GM12878 (cell line): ENCODE data around the gene DUOX1. TPM values are rescaled to one million over a fixed set of nuclear protein-coding genes. Genes with fewer than 3 reads are reported as not detected.

Experiments
- CEBPB ChIP-seq, 2 experiments: fragments of 150-350 bp in 1 of 2; IDR thresholded peaks; 2 replicates each; pipeline ENCODE4 v1.6.1; 2012 to 2014; ENCODE audit warnings: low read depth in 2 of 2, low read length in 2 of 2, borderline replicate concordance in 1 of 2, inconsistent platforms in 1 of 2
- GATAD2B ChIP-seq: fragments of 450-650 bp; conservative IDR thresholded peaks from 2 replicates; pipeline ENCODE4 v1.6.1; 2017; ENCODE audit warnings: low read depth, mild to moderate bottlenecking, moderate library complexity
- HDAC2 ChIP-seq: fragments of 200-600 bp; sonication (generic); IDR thresholded peaks from 2 replicates; pipeline ENCODE4 v1.6.1; 2017
- JUNB ChIP-seq: IDR thresholded peaks from 2 replicates; pipeline ENCODE4 v1.6.1; 2016; ENCODE audit warnings: antibody characterized with exemption, mild to moderate bottlenecking
- MYC ChIP-seq: IDR thresholded peaks from 2 replicates; pipeline ENCODE4 v1.6.1; 2011; ENCODE audit warnings: mild to moderate bottlenecking, low read length, moderate library complexity, inconsistent platforms; ENCODE audit not compliant: insufficient read depth, insufficient replicate concordance, insufficient read length, severe bottlenecking
- PML ChIP-seq: IDR thresholded peaks from 2 replicates; pipeline ENCODE4 v1.6.1; 2012; ENCODE audit warnings: low read length, inconsistent platforms
- RAD21 ChIP-seq: IDR thresholded peaks from 2 replicates; pipeline ENCODE4 v1.6.1; 2011; ENCODE audit warnings: mild to moderate bottlenecking, low read depth, low read length, moderate library complexity; ENCODE audit not compliant: insufficient read depth
- RB1 ChIP-seq: fragments of 450-650 bp; formaldehyde crosslinking; IDR thresholded peaks from 2 replicates; pipeline ENCODE4 v1.6.1; 2017; ENCODE audit warnings: mild to moderate bottlenecking, borderline replicate concordance
- SMAD1 ChIP-seq: fragments of 450-650 bp; IDR thresholded peaks from 2 replicates; pipeline ENCODE4 v1.6.1; 2018; ENCODE audit warnings: mild to moderate bottlenecking, low read depth; ENCODE audit not compliant: partially characterized antibody
- SMAD5 ChIP-seq: IDR thresholded peaks from 2 replicates; pipeline ENCODE4 v1.6.1; 2016; ENCODE audit warnings: antibody characterized with exemption, low read depth
- SREBF1 ChIP-seq: IDR thresholded peaks from 2 replicates; pipeline ENCODE4 v1.6.1; 2012; ENCODE audit warnings: mild to moderate bottlenecking, low read length
- SREBF2 ChIP-seq: IDR thresholded peaks from 2 replicates; pipeline ENCODE4 v1.6.1; 2012; ENCODE audit warnings: mild to moderate bottlenecking, low read length
- TAF1 ChIP-seq: IDR thresholded peaks from 2 replicates; pipeline ENCODE4 v1.6.1; 2011; ENCODE audit warnings: mild to moderate bottlenecking, low read depth, low read length, borderline replicate concordance
- TARDBP ChIP-seq: IDR thresholded peaks from 2 replicates; pipeline ENCODE4 v1.6.1; 2016; ENCODE audit warnings: borderline replicate concordance
- YBX1 ChIP-seq: fragments of 450-650 bp; IDR thresholded peaks from 2 replicates; pipeline ENCODE4 v1.6.1; 2016; ENCODE audit warnings: antibody characterized with exemption
- YY1 ChIP-seq: IDR thresholded peaks from 2 replicates; pipeline ENCODE4 v1.6.1; 2011; ENCODE audit warnings: low read depth, mild to moderate bottlenecking, low read length
- ZBED1 ChIP-seq: IDR thresholded peaks from 2 replicates; pipeline ENCODE4 v1.6.1; 2016; ENCODE audit warnings: borderline replicate concordance
- ZNF207 ChIP-seq: fragments of 450-650 bp; IDR thresholded peaks from 2 replicates; pipeline ENCODE4 v1.6.1; 2014; ENCODE audit warnings: antibody characterized with exemption, mild to moderate bottlenecking, borderline replicate concordance
- ZNF274 ChIP-seq: IDR thresholded peaks from one replicate; pipeline ENCODE4 v1.8.0; 2011; ENCODE audit not compliant: insufficient read length, insufficient read depth
- polyA plus RNA-seq, 11 experiments: library from polyadenylated mRNA; depleted of rRNA in 4 of 11; unstranded in 6 of 11; stranded (reverse) in 5 of 11; fragments of >200 nt; fragmentation: Nextera tagmentation in 4 of 11; fragmentation: Illumina TruSeq in 1 of 11; extraction: Ambion mirVana in 4 of 11; extraction: Trizol in 1 of 11; gene quantifications; 1 replicate in 1 of 11; 2 replicates in 10 of 11; pipeline versions ENCODE4 v1.2.1 to v1.2.3, GENCODE V29; 2011 to 2016; ENCODE audit warnings: inconsistent platforms in 2 of 11, missing spikeins in 2 of 11, low read depth in 1 of 11
- total RNA-seq, 4 experiments: library from RNA; depleted of rRNA in 3 of 4; stranded (reverse); fragments of >200 nt in 3 of 4; fragmentation: Illumina TruSeq in 1 of 4; extraction: Trizol in 1 of 4; gene quantifications; 2 replicates each; pipeline versions ENCODE4 v1.2.1 to v1.2.3, GENCODE V29; 2013 to 2021
- TF ChIP-seq, protein P1 (sequence below): fragments of 450-650 bp; IDR thresholded peaks from 2 replicates; pipeline ENCODE4 v1.6.1; 2016; ENCODE audit warnings: mild to moderate bottlenecking, moderate library complexity, borderline replicate concordance
- TF ChIP-seq, protein P2 (sequence below): fragments of 150-350 bp; IDR thresholded peaks from 2 replicates; pipeline ENCODE4 v1.6.1; 2014; ENCODE audit warnings: mild to moderate bottlenecking, low read depth, low read length
- TF ChIP-seq, protein P3 (sequence below): fragments of 450-650 bp; IDR thresholded peaks from 2 replicates; pipeline ENCODE4 v1.6.1; 2014; ENCODE audit warnings: mild to moderate bottlenecking
- TF ChIP-seq, protein P4 (sequence below): IDR thresholded peaks from 2 replicates; pipeline ENCODE4 v1.6.1; 2011; ENCODE audit warnings: mild to moderate bottlenecking, low read depth, low read length, moderate library complexity; ENCODE audit not compliant: insufficient replicate concordance

Gene DUOX1
- total and polyA plus RNA-seq, 10 of the 15 experiments (the other 5 are each of a cell fraction or from before 2014, with no cell fraction given) = 0.02 to 2.1 (median 0.26) TPM; not detected in 3

DNA sequence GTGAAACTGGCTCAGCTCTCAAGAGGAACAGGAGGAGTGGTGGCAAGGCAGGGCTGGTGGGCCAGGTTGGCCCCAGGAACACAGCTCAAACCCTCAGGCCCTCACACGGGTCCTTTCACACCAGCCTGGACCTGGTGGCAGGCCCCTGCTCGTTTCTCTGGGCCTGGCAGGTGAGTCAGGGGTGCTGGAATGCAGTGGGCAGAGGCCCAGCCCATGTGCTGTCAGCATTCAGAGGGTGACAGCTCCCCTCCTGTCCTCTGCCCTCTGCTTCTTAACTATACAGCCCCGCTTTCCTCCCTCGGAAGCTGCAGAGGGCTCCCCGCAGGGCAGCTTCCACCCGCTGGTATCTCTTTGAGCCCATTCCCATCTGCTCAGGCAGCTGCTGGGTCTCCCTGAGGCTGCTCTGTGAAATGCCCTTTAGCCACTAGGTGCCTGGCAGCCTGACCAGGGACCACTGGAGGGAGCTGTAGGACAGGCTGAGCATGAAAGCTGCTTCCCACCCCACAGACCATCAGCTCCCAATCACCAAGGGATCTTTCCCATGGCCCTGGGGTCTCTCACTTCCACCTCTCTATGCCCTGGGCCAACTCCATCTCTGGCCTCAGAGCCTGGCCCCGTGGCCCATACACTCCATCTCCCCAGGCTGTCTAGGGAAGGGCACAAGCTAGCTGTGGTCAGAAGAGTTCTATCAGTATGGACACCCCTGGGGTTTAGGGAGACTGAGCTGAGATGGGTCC lies 33.1 kb downstream of the DUOX1 start (continued):
- TF ChIP-seq, protein P1, sequence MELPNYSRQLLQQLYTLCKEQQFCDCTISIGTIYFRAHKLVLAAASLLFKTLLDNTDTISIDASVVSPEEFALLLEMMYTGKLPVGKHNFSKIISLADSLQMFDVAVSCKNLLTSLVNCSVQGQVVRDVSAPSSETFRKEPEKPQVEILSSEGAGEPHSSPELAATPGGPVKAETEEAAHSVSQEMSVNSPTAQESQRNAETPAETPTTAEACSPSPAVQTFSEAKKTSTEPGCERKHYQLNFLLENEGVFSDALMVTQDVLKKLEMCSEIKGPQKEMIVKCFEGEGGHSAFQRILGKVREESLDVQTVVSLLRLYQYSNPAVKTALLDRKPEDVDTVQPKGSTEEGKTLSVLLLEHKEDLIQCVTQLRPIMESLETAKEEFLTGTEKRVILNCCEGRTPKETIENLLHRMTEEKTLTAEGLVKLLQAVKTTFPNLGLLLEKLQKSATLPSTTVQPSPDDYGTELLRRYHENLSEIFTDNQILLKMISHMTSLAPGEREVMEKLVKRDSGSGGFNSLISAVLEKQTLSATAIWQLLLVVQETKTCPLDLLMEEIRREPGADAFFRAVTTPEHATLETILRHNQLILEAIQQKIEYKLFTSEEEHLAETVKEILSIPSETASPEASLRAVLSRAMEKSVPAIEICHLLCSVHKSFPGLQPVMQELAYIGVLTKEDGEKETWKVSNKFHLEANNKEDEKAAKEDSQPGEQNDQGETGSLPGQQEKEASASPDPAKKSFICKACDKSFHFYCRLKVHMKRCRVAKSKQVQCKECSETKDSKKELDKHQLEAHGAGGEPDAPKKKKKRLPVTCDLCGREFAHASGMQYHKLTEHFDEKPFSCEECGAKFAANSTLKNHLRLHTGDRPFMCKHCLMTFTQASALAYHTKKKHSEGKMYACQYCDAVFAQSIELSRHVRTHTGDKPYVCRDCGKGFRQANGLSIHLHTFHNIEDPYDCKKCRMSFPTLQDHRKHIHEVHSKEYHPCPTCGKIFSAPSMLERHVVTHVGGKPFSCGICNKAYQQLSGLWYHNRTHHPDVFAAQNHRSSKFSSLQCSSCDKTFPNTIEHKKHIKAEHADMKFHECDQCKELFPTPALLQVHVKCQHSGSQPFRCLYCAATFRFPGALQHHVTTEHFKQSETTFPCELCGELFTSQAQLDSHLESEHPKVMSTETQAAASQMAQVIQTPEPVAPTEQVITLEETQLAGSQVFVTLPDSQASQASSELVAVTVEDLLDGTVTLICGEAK = no peak
- TF ChIP-seq YY1 (peak; percentile 34; the same call in 1 of the 2 replicates), TARDBP (no peak), SREBF2 (no peak), YBX1 (no peak), RB1 (0 out of 2 replicates have a peak, but pooled peaks have one; percentile 17), HDAC2 (no peak), TAF1 (no peak), MYC (no peak), ZBED1 (no peak), ZNF207 (0 out of 2 replicates have a peak, but pooled peaks have one; percentile 41), RAD21 (peak; percentile 93), ZNF274 (no peak), SREBF1 (no peak), CEBPB (IDR thresholded peaks at IDR 0.05; ENCODE audit: borderline replicate concordance in 1 of 2, low read depth in 2 of 2, low read length in 2 of 2) (no peak), JUNB (no peak), SMAD5 (no peak), GATAD2B (no peak), PML (no peak), SMAD1 (no peak)
- TF ChIP-seq, protein P2, sequence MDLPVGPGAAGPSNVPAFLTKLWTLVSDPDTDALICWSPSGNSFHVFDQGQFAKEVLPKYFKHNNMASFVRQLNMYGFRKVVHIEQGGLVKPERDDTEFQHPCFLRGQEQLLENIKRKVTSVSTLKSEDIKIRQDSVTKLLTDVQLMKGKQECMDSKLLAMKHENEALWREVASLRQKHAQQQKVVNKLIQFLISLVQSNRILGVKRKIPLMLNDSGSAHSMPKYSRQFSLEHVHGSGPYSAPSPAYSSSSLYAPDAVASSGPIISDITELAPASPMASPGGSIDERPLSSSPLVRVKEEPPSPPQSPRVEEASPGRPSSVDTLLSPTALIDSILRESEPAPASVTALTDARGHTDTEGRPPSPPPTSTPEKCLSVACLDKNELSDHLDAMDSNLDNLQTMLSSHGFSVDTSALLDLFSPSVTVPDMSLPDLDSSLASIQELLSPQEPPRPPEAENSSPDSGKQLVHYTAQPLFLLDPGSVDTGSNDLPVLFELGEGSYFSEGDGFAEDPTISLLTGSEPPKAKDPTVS = no peak
- TF ChIP-seq, protein P3, sequence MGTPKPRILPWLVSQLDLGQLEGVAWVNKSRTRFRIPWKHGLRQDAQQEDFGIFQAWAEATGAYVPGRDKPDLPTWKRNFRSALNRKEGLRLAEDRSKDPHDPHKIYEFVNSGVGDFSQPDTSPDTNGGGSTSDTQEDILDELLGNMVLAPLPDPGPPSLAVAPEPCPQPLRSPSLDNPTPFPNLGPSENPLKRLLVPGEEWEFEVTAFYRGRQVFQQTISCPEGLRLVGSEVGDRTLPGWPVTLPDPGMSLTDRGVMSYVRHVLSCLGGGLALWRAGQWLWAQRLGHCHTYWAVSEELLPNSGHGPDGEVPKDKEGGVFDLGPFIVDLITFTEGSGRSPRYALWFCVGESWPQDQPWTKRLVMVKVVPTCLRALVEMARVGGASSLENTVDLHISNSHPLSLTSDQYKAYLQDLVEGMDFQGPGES = no peak
- TF ChIP-seq, protein P4, sequence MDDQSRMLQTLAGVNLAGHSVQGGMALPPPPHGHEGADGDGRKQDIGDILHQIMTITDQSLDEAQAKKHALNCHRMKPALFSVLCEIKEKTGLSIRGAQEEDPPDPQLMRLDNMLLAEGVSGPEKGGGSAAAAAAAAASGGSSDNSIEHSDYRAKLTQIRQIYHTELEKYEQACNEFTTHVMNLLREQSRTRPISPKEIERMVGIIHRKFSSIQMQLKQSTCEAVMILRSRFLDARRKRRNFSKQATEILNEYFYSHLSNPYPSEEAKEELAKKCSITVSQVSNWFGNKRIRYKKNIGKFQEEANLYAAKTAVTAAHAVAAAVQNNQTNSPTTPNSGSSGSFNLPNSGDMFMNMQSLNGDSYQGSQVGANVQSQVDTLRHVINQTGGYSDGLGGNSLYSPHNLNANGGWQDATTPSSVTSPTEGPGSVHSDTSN = no peak
